Smooth muscle cell (in vitro differentiated cells): ENCODE results near the gene IL1RAPL2. TPM values are rescaled to one million over a fixed set of nuclear protein-coding genes. Genes with fewer than 3 reads are reported as not detected.
"Not testable (repeated sequence)": the region's sequence is repeated elsewhere in the genome, so short reads cannot be mapped to it uniquely, and the experiment has no call there.

Source experiments
- DNase-seq: peaks from one replicate; lab custom pipeline; 2025; ENCODE audit not compliant: unreplicated experiment; lab: John Stamatoyannopoulos, UW
- H2AFZ ChIP-seq: fragments of 200-600 bp; sonication (generic); 2 replicates; pipeline ENCODE4 v1.6.0; 2016; ENCODE audit warnings: antibody characterized with exemption, low read depth, mild to moderate bottlenecking
- H3F3A ChIP-seq: fragments of 200-600 bp; sonication (generic); 2 replicates; pipeline ENCODE4 v1.6.0; 2017; ENCODE audit warnings: antibody characterized with exemption, low read depth
- H3K27ac ChIP-seq: fragments of 200-600 bp; sonication (generic); 2 replicates; pipeline ENCODE4 v1.5.1; 2016; ENCODE audit warnings: low read depth, mild to moderate bottlenecking
- H3K27me3 ChIP-seq: fragments of 200-600 bp; sonication (generic); 2 replicates; pipeline ENCODE4 v1.6.1; 2016; ENCODE audit warnings: low read depth, mild to moderate bottlenecking
- H3K36me3 ChIP-seq: fragments of 200-600 bp; sonication (generic); 2 replicates; pipeline ENCODE4 v1.5.1; 2016; ENCODE audit warnings: low read depth
- H3K4me1 ChIP-seq: fragments of 200-600 bp; sonication (generic); 2 replicates; pipeline ENCODE4 v1.5.1; 2016; ENCODE audit warnings: low read depth
- H3K4me2 ChIP-seq: fragments of 200-600 bp; sonication (generic); 2 replicates; pipeline ENCODE4 v1.6.0; 2016; ENCODE audit warnings: mild to moderate bottlenecking
- H3K4me3 ChIP-seq: fragments of 200-600 bp; sonication (generic); 2 replicates; pipeline ENCODE4 v1.5.1; 2016; ENCODE audit warnings: mild to moderate bottlenecking
- H3K79me2 ChIP-seq: fragments of 200-600 bp; sonication (generic); 2 replicates; pipeline ENCODE4 v1.6.0; 2016; ENCODE audit warnings: low read depth, mild to moderate bottlenecking
- H3K9ac ChIP-seq: fragments of 200-600 bp; sonication (generic); 2 replicates; pipeline ENCODE4 v1.6.0; 2016; ENCODE audit warnings: low read depth
- H3K9me3 ChIP-seq: fragments of 200-600 bp; sonication (generic); replicated peaks from 2 replicates; pipeline ENCODE4 v1.5.1; 2016; ENCODE audit warnings: low read depth
- H4K20me1 ChIP-seq: fragments of 200-600 bp; sonication (generic); 2 replicates; pipeline ENCODE4 v1.6.0; 2016; ENCODE audit warnings: low read depth
- CTCF ChIP-seq: fragments of 200-600 bp; sonication (generic); IDR thresholded peaks from 2 replicates; pipeline ENCODE4 v1.5.1; 2017; ENCODE audit warnings: borderline replicate concordance, mild to moderate bottlenecking, antibody characterized with exemption; ENCODE audit not compliant: insufficient read depth, poor library complexity, severe bottlenecking
- WGBS: methylation state at CpG from one replicate; pipeline ENCODE4 v1.1.7; 2016; ENCODE audit warnings: low lambda C conversion rate; 5-methylcytosine and 5-hydroxymethylcytosine counted together
- polyA plus RNA-seq: library from polyadenylated mRNA; unstranded; fragments of >200 nt; fragmentation: Nextera tagmentation; extraction: Ambion mirVana; gene quantifications from 2 replicates; pipeline ENCODE4 v1.2.1, GENCODE V29; 2016
- total RNA-seq: library from RNA; depleted of rRNA; stranded (reverse); fragments of >200 nt; gene quantifications from 2 replicates; pipeline ENCODE4 v1.2.3, GENCODE V29; 2014

IL1RAPL2 gene
- total and polyA plus RNA-seq, 2 experiments from 2014 or later, result not detected

DNA sequence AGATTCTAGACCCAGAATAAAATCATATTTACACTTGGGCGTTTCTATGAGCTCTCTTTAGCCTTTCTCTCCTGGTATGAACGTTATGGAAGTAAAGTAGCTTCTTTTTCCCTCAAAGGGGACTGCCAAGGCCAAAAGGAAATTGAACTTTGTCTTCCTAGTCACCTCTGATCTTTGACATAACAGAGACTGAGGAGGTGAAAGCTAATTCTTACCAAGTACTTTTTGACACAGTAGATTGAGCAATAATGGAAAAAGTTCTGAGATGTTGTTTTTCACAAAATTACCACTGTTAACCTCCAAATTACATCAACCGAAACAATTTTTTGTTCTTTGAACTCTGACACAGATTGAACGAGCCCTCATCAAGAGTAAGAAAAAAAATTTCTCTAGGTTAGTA lies 336.1 kb downstream of the IL1RAPL2 start:
- H2AFZ ChIP-seq, result no peak overlapping the region
- DNase-seq, result no peak
- no peaks in the 10 kb centered on the region for H3F3A ChIP-seq
- no peak for TF ChIP-seq CTCF
- no peak overlapping the region for H3K27ac ChIP-seq
- H3K9me3 ChIP-seq, result no peaks in the 10 kb centered on the region
- H3K36me3 ChIP-seq, result no peaks in the 10 kb centered on the region
- H4K20me1 ChIP-seq, result no peaks in the 10 kb centered on the region
- 66% methylated on average over 4 of the region's 4 CpGs for WGBS
- no peaks in the 10 kb centered on the region for H3K79me2 ChIP-seq
- H3K4me3 ChIP-seq, result no peak overlapping the region
- no peaks in the 10 kb centered on the region for H3K4me1 ChIP-seq
- no peak overlapping the region for H3K9ac ChIP-seq
- H3K4me2 ChIP-seq, result no peak overlapping the region
- no peaks in the 10 kb centered on the region for H3K27me3 ChIP-seq

DNA sequence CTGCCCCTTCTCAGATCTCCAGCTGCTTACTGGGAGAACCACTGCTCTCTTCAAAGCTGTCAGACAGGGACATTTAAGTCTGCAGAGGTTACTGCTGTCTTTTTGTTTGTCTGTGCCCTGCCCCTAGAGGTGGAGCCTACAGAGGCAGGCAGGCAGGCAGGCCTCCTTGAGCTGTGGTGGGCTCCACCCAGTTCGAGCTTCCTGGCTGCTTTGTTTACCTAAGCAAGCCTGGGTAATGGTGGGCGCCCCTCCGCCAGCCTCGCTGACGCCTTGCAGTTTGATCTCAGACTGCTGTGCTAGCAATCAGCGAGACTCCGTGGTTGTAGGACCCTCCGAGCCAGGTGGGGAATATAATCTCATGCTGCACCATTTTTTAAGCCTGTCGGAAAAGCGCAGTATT lies 343.7 kb downstream of the IL1RAPL2 start:
- H3K9ac ChIP-seq, result peak overlapping the region; percentile 51

DNA sequence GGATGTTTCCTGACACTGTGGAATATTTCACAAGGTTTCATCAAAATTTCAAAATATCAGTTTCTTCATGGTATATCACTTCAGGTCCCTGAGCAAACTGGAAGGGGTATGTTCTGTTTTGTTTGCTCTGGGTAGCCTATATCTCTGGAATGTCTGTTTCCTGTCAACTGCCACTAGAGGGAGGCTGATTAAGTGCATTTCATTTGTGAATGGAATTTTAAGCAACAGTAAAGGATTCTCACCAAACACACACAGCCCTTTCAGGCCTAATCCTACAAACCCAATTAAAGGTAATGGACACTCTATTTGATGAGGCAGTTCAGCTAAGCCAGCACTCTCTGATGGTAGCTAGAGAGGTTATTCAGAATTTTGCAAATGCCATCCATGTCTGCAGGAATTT lies 347.3 kb downstream of the IL1RAPL2 start:
- H3K36me3 ChIP-seq, result no peaks in the 10 kb centered on the region
- DNase-seq, result no peak

More for the DNA sequence above, 343.7 kb downstream of the IL1RAPL2 start:
- H3K36me3 ChIP-seq, H3K27ac ChIP-seq, H3K9me3 ChIP-seq, H3K4me1 ChIP-seq, H3F3A ChIP-seq, H3K27me3 ChIP-seq, H4K20me1 ChIP-seq, H3K79me2 ChIP-seq, DNase-seq: not testable (repeated sequence)
- H3K4me3 ChIP-seq, result peak overlapping the region; percentile 48
- peak overlapping the region; percentile 83 for H3K4me2 ChIP-seq
- whole genome bisulfite sequencing, result 38% methylated on average over 10 of the region's 10 CpGs
- peak overlapping the region; percentile 77 for H2AFZ ChIP-seq

DNA sequence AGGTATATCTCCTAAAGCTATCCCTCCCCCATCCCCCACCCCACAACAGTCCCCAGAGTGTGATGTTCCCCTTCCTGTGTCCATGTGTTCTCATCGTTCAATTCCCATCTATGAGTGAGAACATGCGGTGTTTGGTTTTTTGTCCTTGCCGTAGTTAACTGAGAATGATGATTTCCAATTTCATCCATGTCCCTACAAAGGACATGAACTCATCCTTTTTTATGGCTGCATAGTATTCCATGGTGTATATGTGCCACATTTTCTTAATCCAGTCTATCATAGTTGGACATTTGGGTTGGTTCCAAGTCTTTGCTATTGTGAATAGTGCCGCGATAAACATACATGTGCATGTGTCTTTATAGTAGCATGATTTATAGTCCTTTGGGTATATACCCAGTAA lies 348.7 kb downstream of the IL1RAPL2 start:
- H3K4me3 ChIP-seq, H4K20me1 ChIP-seq, H3K4me1 ChIP-seq, H3K4me2 ChIP-seq, H3K79me2 ChIP-seq, H3K9me3 ChIP-seq, H3K27ac ChIP-seq, H2AFZ ChIP-seq, H3K27me3 ChIP-seq, DNase-seq, H3F3A ChIP-seq, H3K36me3 ChIP-seq, H3K9ac ChIP-seq: not testable (repeated sequence)
- WGBS, result 94% methylated on average over 5 of the region's 5 CpGs

More for the DNA sequence above, 347.3 kb downstream of the IL1RAPL2 start:
- H3K4me3 ChIP-seq, result no peak overlapping the region
- no peaks in the 10 kb centered on the region for H3K27me3 ChIP-seq
- no peaks in the 10 kb centered on the region for H3F3A ChIP-seq
- no peak overlapping the region for H3K9ac ChIP-seq
- TF ChIP-seq CTCF, result peak; percentile 35
- no peak overlapping the region for H3K4me2 ChIP-seq
- H3K79me2 ChIP-seq, result no peaks in the 10 kb centered on the region
- no peak overlapping the region for H2AFZ ChIP-seq
- H4K20me1 ChIP-seq, result no peaks in the 10 kb centered on the region
- H3K9me3 ChIP-seq, result no peaks in the 10 kb centered on the region
- H3K27ac ChIP-seq, result no peak overlapping the region
- H3K4me1 ChIP-seq, result no peaks in the 10 kb centered on the region

DNA sequence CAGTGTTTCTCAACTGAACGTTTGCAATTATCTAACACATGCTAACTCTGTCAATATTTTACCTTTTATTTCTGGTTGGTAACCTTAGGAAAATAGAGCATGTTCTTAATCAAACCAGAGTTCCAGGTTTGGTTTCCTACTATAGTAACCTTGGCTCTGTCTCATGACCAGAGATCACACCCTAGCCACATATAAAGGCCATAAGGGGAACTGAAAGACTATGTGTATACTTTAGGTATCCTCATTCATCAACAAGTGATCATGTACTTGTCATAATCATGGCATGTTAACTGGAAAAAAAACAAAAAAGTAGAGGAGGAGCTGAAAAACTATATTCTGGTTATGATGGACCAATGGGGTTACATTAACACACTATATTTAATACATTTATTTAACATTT lies 352.1 kb downstream of the IL1RAPL2 start:
- no peaks in the 10 kb centered on the region for H3K79me2 ChIP-seq
- no peaks in the 10 kb centered on the region for H3K27me3 ChIP-seq
- H3K4me1 ChIP-seq, result no peaks in the 10 kb centered on the region
- 87% methylated on average over 1 of the region's 1 CpG for WGBS
- no peaks in the 10 kb centered on the region for H3F3A ChIP-seq
- no peak overlapping the region for H3K27ac ChIP-seq
- no peak for DNase-seq
- no peaks in the 10 kb centered on the region for H3K9me3 ChIP-seq
- H2AFZ ChIP-seq, result no peak overlapping the region
- no peak overlapping the region for H3K4me2 ChIP-seq
- no peaks in the 10 kb centered on the region for H4K20me1 ChIP-seq
- no peak overlapping the region for H3K4me3 ChIP-seq
- H3K9ac ChIP-seq, result no peak overlapping the region
- TF ChIP-seq CTCF, result no peak
- H3K36me3 ChIP-seq, result no peaks in the 10 kb centered on the region
